K562 (cell line): ENCODE data around the gene SOAT2. TPM values are rescaled to one million over a fixed set of nuclear protein-coding genes. Genes with fewer than 3 reads are reported as not detected.
A peak's percentile ranks its signal among the peaks of the same experiment; 100 is the strongest.

Experiments
- FOXJ3 ChIP-seq: sonication (generic); formaldehyde crosslinking; IDR thresholded peaks from 2 replicates; pipeline ENCODE4 v1.4.0; 2020; ENCODE audit warnings: mild to moderate bottlenecking, missing genetic modification reagents
- FOXP1 ChIP-seq: sonication (generic); formaldehyde crosslinking; IDR thresholded peaks from 2 replicates; pipeline ENCODE4 v1.8.0; 2022; ENCODE audit warnings: mild to moderate bottlenecking, missing genetic modification reagents
- HDAC6 ChIP-seq: IDR thresholded peaks from 2 replicates; pipeline ENCODE4 v1.6.1; 2012; ENCODE audit warnings: low read depth, mild to moderate bottlenecking, control low read depth, inconsistent platforms, low read length, moderate library complexity
- JUN ChIP-seq, 2 experiments: sonication (generic) in 1 of 2; formaldehyde crosslinking in 1 of 2; IDR thresholded peaks; 2 replicates each; pipeline versions ENCODE4 v1.6.1 to v1.8.0; 2012 to 2022; ENCODE audit warnings: borderline replicate concordance in 2 of 2, mild to moderate bottlenecking in 2 of 2, improper control_type of control experiment in 1 of 2, low read depth in 1 of 2, low read length in 1 of 2, missing genetic modification reagents in 1 of 2
- MEIS2 ChIP-seq: fragments of 450-650 bp; IDR thresholded peaks from 2 replicates; pipeline ENCODE4 v1.6.1; 2014; ENCODE audit warnings: mild to moderate bottlenecking; ENCODE audit not compliant: partially characterized antibody
- NFIX ChIP-seq: fragments of 250-450 bp; sonication (Bioruptor Pico); IDR thresholded peaks from 2 replicates; pipeline ENCODE4 v1.4.0; 2020; ENCODE audit warnings: low read depth, mild to moderate bottlenecking, moderate library complexity
- PCBP2 ChIP-seq: fragments of 200-400 bp; formaldehyde crosslinking; IDR thresholded peaks from 2 replicates; pipeline ENCODE4 v1.6.1; 2018; ENCODE audit warnings: low read length, low read depth, mild to moderate bottlenecking, moderate library complexity; ENCODE audit not compliant: poor library complexity, severe bottlenecking
- SPI1 ChIP-seq: IDR thresholded peaks from 2 replicates; pipeline ENCODE4 v1.6.1; 2011; ENCODE audit warnings: low read depth, low read length, control low read depth, borderline replicate concordance
- ZFP1 ChIP-seq: fragments of 450-650 bp; formaldehyde crosslinking; IDR thresholded peaks from 2 replicates; pipeline ENCODE4 v1.4.0; 2020; ENCODE audit warnings: mild to moderate bottlenecking, mixed read lengths
- ZKSCAN8 ChIP-seq: fragments of 200-800 bp; sonication (Bioruptor generic); IDR thresholded peaks from 2 replicates; pipeline ENCODE4 v1.6.1; 2016; ENCODE audit warnings: missing genetic modification characterization, missing compliant biosample characterization
- ZNF197 ChIP-seq: fragments of 200-800 bp; sonication (Bioruptor generic); IDR thresholded peaks from 2 replicates; pipeline ENCODE4 v1.6.1; 2016; ENCODE audit warnings: low read depth, missing genetic modification characterization, missing compliant biosample characterization
- ZNF77 ChIP-seq: fragments of 250-450 bp; sonication (Bioruptor Pico); IDR thresholded peaks from 2 replicates; pipeline ENCODE4 v1.5.0; 2020
- polyA plus RNA-seq, 8 experiments: library from polyadenylated mRNA; depleted of rRNA in 4 of 8; stranded (reverse) in 5 of 8; unstranded in 3 of 8; fragments of >200 nt; fragmentation: Nextera tagmentation in 2 of 8; fragmentation: Illumina TruSeq in 1 of 8; extraction: Ambion mirVana in 2 of 8; extraction: Trizol in 1 of 8; gene quantifications; 2 replicates each; pipeline versions ENCODE4 v1.2.1 to v1.2.3, GENCODE V29; 2011 to 2014; ENCODE audit warnings: inconsistent platforms in 1 of 8, missing spikeins in 1 of 8
- total RNA-seq, 7 experiments: library from RNA; depleted of rRNA in 6 of 7; stranded (reverse); fragments of >200 nt in 6 of 7; fragmentation: Illumina TruSeq in 2 of 7; extraction: Trizol in 2 of 7; gene quantifications; 2 replicates each; pipeline versions ENCODE4 v1.2.1 to v1.2.3, GENCODE V29; 2011 to 2021; ENCODE audit warnings: low replicate concordance in 1 of 7
- TF ChIP-seq, protein P1 (sequence below): fragments of 250-450 bp; sonication (Bioruptor Pico); IDR thresholded peaks from 2 replicates; pipeline ENCODE4 v1.5.0; 2020; ENCODE audit warnings: mild to moderate bottlenecking
- TF ChIP-seq, protein P2 (sequence below): fragments of 250-450 bp; sonication (Bioruptor Pico); IDR thresholded peaks from 2 replicates; pipeline ENCODE4 v1.5.0; 2021; ENCODE audit warnings: mild to moderate bottlenecking, borderline replicate concordance
- TF ChIP-seq, protein P3 (sequence below): sonication (generic); IDR thresholded peaks from 2 replicates; pipeline ENCODE4 v1.6.1; 2016
- TF ChIP-seq, protein P4 (sequence below): sonication (generic); formaldehyde crosslinking; IDR thresholded peaks from 2 replicates; pipeline ENCODE4 v1.8.1; 2023; ENCODE audit warnings: missing genetic modification reagents, mild to moderate bottlenecking, borderline replicate concordance

The SOAT2 gene
- total and polyA plus RNA-seq, 9 of the 15 experiments (the other 6 are each of a cell fraction or from before 2014, with no cell fraction given) = 0.04 TPM; not detected in 8

DNA sequence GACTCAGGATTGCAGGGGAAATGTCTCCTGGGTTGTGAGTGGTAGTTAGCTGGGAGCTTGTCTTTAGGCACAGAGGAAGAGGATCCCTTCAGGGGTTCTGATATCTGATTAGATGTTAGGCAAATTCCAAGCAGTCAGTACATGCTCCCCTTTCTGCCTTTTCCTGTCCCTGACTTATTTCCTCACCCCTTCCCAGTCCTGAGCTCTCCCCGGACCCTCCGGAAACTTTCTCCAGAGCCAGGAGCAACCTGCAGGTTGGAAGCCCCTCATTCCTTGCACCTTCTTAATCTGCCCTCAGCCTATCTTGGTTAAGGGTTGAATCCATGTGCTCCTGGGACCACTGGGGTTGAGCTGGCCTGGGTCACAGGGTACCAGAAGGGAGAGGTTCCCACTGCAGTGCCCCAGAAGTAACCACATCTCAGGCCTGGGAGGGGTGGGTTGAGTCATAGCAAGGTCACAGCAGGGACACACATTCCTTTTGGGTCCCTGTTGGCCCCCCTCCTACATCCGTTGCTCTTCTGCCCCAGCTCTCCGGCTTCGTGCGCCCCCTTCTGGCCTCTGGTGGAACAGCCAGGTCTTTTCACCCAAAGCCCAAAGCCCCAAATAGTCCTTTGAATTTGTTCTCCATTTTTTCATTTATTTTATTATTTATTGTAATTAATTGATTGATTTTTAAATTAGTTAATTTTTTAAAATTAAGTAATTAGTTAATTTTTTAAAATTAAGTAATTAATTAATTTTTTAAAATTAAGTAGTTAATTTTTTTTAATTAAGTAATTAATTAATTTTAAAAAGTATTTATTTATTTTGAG lies 4.0 kb upstream of the SOAT2 start (continued):
- TF ChIP-seq, protein P1, sequence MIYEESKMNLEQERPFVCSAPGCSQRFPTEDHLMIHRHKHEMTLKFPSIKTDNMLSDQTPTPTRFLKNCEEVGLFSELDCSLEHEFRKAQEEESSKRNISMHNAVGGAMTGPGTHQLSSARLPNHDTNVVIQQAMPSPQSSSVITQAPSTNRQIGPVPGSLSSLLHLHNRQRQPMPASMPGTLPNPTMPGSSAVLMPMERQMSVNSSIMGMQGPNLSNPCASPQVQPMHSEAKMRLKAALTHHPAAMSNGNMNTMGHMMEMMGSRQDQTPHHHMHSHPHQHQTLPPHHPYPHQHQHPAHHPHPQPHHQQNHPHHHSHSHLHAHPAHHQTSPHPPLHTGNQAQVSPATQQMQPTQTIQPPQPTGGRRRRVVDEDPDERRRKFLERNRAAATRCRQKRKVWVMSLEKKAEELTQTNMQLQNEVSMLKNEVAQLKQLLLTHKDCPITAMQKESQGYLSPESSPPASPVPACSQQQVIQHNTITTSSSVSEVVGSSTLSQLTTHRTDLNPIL (CRISPR knock-in tag) = no peak
- TF ChIP-seq MEIS2 (no peak), JUN (IDR thresholded peaks at IDR 0.05; ENCODE audit: borderline replicate concordance, low read depth, low read length) (peak; percentile 72; the same call in 1 of the 2 replicates), JUN (CRISPR knock-in tag; IDR thresholded peaks at IDR 0.05; ENCODE audit: borderline replicate concordance) (no peak), ZFP1 (no peak), ZNF77 (CRISPR knock-in tag) (no peak), NFIX (CRISPR knock-in tag) (no peak), HDAC6 (no peak), FOXP1 (CRISPR knock-in tag) (no peak), ZKSCAN8 (CRISPR knock-in tag) (no peak), PCBP2 (no peak), SPI1 (no peak), ZNF197 (CRISPR knock-in tag) (no peak), FOXJ3 (CRISPR knock-in tag) (no peak)
- TF ChIP-seq, protein P2, sequence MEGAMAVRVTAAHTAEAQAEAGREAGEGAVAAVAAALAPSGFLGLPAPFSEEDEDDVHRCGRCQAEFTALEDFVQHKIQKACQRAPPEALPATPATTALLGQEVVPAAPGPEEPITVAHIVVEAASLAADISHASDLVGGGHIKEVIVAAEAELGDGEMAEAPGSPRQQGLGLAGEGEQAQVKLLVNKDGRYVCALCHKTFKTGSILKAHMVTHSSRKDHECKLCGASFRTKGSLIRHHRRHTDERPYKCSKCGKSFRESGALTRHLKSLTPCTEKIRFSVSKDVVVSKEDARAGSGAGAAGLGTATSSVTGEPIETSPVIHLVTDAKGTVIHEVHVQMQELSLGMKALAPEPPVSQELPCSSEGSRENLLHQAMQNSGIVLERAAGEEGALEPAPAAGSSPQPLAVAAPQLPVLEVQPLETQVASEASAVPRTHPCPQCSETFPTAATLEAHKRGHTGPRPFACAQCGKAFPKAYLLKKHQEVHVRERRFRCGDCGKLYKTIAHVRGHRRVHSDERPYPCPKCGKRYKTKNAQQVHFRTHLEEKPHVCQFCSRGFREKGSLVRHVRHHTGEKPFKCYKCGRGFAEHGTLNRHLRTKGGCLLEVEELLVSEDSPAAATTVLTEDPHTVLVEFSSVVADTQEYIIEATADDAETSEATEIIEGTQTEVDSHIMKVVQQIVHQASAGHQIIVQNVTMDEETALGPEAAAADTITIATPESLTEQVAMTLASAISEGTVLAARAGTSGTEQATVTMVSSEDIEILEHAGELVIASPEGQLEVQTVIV (CRISPR knock-in tag) = no peak
- TF ChIP-seq, protein P3, sequence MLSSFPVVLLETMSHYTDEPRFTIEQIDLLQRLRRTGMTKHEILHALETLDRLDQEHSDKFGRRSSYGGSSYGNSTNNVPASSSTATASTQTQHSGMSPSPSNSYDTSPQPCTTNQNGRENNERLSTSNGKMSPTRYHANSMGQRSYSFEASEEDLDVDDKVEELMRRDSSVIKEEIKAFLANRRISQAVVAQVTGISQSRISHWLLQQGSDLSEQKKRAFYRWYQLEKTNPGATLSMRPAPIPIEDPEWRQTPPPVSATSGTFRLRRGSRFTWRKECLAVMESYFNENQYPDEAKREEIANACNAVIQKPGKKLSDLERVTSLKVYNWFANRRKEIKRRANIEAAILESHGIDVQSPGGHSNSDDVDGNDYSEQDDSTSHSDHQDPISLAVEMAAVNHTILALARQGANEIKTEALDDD = no peak
- TF ChIP-seq, protein P4, sequence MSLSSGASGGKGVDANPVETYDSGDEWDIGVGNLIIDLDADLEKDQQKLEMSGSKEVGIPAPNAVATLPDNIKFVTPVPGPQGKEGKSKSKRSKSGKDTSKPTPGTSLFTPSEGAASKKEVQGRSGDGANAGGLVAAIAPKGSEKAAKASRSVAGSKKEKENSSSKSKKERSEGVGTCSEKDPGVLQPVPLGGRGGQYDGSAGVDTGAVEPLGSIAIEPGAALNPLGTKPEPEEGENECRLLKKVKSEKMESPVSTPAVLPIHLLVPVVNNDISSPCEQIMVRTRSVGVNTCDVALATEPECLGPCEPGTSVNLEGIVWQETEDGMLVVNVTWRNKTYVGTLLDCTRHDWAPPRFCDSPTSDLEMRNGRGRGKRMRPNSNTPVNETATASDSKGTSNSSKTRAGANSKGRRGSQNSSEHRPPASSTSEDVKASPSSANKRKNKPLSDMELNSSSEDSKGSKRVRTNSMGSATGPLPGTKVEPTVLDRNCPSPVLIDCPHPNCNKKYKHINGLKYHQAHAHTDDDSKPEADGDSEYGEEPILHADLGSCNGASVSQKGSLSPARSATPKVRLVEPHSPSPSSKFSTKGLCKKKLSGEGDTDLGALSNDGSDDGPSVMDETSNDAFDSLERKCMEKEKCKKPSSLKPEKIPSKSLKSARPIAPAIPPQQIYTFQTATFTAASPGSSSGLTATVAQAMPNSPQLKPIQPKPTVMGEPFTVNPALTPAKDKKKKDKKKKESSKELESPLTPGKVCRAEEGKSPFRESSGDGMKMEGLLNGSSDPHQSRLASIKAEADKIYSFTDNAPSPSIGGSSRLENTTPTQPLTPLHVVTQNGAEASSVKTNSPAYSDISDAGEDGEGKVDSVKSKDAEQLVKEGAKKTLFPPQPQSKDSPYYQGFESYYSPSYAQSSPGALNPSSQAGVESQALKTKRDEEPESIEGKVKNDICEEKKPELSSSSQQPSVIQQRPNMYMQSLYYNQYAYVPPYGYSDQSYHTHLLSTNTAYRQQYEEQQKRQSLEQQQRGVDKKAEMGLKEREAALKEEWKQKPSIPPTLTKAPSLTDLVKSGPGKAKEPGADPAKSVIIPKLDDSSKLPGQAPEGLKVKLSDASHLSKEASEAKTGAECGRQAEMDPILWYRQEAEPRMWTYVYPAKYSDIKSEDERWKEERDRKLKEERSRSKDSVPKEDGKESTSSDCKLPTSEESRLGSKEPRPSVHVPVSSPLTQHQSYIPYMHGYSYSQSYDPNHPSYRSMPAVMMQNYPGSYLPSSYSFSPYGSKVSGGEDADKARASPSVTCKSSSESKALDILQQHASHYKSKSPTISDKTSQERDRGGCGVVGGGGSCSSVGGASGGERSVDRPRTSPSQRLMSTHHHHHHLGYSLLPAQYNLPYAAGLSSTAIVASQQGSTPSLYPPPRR (CRISPR knock-in tag) = no peak
